Measurements from ENCODE around the gene EGFR.

EGFR gene

DNA sequence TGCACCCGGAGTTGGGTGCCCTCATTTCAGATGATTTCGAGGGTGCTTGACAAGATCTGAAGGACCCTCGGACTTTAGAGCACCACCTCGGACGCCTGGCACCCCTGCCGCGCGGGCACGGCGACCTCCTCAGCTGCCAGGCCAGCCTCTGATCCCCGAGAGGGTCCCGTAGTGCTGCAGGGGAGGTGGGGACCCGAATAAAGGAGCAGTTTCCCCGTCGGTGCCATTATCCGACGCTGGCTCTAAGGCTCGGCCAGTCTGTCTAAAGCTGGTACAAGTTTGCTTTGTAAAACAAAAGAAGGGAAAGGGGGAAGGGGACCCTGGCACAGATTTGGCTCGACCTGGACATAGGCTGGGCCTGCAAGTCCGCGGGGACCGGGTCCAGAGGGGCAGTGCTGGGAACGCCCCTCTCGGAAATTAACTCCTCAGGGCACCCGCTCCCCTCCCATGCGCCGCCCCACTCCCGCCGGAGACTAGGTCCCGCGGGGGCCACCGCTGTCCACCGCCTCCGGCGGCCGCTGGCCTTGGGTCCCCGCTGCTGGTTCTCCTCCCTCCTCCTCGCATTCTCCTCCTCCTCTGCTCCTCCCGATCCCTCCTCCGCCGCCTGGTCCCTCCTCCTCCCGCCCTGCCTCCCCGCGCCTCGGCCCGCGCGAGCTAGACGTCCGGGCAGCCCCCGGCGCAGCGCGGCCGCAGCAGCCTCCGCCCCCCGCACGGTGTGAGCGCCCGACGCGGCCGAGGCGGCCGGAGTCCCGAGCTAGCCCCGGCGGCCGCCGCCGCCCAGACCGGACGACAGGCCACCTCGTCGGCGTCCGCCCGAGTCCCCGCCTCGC, at the start of gene EGFR:
Gene EGFR, plus strand, starts transcription at position 657 of the 830 bp plus-strand sequence. CDS start 261 bp downstream, outside the sequence.
- no peak for DNase-seq

DNA sequence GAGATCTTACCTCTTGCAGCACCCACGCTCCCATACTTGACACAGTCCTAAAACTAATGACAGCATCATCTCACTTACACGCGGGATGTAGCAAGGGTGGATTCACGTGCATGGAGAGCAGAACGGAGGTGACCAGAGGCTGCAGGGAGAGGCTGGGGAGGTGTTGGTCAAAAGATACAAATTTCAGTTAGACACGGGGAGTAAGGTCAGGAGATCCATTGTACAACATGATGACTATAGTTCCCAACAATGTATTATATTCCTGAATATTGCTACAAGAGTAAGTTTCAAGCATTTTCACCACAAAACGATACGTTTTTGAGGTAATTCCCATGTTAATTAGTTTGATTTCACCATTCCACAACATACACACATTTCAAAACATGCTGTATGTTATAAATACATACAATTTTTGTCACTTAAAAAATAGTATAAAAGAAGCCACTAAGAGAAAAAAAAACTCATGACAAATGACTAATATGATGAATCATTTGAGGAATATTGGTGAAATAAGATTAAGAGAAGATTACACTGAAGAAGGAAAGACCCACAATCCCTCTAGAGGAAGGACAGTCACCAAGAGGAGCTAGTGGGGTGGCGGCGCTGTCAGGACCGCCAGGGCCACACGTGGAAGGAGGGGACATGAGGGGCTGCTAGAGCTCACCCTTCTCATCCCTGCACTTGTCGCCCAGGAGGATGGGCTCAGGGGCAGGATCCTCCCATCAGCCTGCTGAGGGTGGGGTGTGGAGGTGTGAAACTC, 49.4 kb upstream of the EGFR start:
- no peak for DNase-seq

DNA sequence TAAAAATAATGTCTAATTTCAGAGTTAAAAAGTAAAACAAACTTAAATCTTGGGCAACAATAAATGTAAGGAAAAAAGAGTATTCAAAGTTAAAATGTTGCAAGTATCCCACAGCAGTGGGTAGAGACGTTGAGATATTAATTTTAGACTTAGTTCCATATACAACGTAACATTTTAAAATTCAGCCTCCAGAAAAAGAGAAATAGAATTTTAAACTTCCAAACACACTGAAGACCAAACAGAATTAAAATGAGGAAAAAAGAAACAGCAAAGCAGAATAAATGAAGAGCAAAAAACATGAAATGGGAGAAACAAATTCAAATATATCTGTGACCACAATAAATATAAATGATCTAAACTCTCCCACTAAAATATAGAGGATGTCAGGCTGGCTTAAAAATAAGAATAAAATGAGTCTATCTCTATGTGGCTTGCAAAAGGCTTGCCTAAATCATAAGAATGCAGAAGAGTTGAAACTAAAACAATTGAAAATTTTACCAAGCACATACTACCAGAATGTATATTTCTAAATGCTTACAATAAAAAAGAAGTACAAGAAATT, 46.0 kb upstream of the EGFR start:
- no peak for DNase-seq

DNA sequence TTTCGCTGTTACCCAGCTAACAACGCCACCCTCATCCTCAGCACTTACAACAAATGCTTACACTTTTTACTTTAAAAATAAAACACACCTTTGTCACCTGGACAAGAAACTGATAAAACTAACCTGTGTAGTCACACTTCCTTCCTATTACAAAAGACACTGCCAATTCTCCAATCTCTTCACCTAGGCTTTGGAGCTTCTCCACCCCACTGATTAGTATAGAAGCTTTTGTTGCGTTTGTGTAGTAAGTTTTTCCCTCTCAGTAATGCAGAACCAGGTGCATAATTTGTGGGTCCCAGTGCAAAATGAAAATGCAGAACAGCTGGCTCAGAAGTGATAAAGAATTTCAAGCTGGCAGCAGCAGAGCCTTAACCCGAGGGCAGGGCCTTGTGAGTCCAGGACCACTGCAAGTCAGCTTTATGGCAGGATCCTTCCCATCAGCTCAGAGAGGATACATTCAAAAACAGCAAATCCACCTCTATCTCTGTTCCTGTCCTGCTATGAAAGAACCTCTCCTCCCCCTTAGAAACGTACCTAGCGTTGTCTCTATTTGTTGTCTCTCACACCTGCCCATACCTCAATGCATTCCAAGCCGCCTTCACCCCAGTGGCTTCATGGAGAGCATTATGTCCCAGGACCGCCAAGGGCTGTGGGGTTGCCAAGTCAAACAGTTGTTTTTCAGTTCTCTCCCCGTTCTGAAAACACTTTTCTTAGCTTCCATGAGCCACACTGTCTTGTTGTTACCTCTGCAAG, 40.3 kb upstream of the EGFR start:
- no peak for DNase-seq

DNA sequence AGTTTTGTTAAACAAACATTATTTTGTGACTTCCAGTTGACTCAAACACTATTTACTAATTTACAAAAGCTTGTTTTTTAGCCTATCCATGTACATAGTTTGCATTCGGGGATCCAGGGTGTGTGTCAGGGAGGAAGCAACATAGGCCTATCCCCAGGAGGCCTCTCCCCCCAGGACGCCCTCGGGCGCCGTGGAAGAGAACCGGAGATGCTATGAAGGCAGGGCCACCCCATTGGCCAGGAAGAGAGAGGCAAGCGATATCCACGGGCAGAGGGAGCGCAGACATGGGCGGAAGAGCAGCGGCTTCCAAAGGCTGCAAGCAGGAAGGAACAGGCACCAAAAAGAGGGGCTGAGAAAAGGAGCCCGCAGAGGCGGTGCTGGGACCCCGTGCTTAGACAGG, 38.3 kb upstream of the EGFR start:
- DNase-seq = no peak

DNA sequence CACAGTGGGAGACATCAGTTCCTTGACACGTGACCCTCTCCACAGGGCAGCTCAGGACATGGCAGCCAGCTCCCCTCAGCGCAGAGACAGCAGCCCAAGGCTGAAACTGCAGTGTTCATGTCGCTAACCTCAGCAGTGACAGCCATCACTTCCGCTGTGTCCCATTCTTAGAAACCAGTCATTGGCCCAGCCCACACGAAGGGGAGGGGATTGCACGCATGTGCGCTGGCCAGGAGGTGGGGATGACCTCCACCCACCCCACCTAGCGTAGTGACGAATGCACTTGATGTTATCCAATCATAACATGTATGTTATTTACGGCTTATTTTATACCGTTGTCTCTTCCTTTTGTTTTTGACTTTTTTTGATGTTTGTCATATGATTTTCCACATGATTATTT, 36.9 kb upstream of the EGFR start:
- DNase-seq = no peak

DNA sequence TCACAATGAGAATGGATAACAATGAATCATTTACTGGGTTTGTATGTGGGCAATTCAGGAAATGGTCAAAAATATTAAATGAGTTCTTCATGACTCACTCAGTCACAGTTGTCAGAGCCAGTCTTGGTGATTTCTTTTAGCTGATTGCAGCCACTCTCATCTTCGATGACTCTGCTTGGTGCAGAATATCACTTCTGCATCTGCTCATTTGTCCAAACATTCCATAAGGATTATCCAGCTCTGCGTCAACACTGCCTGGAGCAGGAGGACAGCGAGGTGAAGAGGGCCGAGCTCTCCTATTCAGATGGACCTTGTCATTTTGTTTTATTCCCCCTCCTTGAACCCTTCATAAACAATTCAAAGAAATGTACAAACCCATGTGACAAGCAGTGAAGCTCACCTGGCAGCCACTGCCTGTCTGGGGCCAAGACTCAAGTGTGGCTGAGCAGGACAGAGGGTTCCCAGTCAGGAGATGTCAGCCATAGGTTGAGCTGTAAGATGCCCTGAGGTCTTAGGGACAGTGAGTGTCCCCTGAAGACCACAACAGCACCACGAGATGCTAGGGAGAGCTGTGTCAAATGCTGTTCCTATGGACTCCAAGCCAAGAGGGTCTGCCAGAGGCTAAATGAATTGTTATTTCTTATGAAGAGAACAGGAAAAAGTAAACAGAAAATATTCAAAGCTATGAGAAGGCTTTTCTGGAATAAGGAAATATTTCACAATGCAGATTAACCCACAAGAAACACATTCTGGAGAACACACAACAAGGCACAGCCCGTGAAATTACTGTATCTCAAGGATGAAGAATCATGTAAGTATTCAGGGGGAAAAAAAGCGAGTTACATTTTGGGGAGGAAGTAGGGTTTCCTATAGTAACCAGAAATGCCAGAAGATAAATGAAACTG, 33.1 kb upstream of the EGFR start:
- no peak for DNase-seq

DNA sequence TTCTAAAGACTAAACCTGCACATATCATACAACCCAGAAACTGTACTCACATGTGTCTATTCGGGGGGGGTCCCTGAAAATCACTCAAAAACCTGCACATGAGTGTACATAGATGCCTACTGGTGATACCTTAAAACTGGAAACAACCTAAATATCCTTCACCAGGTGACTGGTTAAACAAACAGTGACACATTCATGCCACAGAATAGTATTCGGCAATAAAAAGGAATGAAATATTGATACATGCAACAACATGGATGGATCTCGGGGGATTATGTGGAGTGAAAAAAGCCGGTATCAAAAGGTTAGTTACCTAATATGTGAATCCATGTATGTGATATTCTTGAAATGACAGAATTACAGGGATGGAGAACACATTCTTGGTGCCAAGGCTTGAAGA, 32.1 kb upstream of the EGFR start:
- no peak for DNase-seq

DNA sequence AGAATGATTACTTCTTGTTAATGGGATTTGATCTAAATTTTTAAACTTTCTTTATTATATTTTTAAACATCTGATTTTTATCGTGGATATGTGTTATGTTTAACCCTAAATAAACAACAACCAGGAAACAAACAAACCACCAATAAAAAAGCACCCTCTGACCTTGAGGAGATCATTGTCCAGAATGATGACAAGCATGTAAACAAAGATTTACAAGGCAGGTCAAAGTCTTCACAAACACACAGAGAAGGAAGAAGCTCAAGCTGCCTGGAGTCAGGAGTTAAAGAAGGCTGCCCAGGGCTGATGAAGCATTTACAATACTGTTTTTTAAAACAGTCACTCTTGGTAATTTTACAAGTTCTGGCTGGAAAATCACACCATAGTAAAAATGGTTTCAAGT, 31.0 kb upstream of the EGFR start:
- no peak for DNase-seq

DNA sequence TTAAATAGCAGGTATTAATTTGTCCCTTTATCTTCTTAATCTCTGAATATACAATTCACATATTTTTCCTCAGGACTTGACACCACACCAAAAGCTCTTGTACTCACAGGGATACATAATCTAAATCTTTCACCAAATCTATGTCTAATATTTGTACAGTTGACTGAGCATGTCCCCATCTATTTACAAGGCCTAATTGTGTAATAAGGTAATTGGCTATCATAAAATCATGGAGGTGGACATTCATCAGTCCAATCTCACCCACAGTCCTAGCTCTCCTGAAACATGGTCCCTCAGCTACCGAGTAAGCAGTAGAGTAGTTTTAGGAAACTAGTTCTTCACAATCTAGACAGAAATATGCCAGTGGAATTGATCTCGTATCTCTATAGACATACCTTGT, 30.3 kb upstream of the EGFR start:
- DNase-seq = no peak

DNA sequence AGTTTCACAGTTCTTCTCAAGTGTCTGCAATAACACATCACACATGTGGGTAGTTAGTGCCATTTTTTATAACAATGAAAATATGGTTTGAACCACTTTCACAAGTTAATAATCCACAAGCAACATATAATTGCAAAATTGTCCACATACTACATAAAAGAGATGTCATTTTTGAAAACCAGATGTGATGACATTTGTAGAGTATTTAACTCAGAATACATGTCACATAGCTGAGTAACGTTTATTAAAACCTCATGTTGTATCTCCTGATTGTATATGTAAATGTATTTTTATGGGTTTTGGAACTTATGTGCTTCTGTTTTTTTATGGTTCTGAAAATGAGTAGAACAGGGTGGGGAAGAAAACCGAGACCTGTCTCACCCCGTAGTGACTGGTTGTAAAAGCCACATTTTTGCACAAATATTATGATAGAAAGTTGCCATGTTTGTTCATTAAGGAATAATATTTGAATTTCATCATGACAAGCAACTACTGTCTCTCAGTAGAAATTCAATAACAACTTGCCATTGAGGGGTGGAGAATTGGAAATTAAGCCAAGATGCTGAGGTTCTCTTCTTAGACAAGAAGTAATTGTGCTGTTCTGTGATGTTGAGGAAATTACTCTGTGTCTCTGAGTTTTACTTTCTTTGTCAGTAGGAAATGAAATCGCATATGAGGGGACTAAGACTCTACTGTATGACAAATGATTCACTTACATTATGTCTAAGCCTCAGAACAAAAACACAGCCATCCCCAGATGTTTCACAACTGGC, 29.2 kb upstream of the EGFR start:
- no peak for DNase-seq

DNA sequence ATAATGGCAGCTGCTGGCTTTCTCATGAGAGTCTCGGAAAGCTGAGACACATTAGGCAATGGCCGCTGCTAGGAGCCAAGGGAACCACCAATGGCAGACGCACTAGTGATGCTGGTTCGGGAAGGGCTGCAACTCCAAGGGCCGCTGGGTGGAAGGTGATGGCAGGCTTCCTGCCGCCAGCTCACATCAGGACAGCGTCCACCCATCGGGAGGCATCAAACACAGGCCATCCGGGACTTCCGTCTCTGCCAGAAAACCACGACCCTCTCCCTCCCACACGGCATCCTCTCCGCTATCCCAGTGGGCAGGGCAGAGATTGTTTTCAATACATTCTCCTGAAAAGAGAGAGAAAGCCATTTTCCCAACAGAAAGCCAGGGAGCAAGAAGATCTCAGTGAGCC, 27.5 kb upstream of the EGFR start:
- no peak for DNase-seq

DNA sequence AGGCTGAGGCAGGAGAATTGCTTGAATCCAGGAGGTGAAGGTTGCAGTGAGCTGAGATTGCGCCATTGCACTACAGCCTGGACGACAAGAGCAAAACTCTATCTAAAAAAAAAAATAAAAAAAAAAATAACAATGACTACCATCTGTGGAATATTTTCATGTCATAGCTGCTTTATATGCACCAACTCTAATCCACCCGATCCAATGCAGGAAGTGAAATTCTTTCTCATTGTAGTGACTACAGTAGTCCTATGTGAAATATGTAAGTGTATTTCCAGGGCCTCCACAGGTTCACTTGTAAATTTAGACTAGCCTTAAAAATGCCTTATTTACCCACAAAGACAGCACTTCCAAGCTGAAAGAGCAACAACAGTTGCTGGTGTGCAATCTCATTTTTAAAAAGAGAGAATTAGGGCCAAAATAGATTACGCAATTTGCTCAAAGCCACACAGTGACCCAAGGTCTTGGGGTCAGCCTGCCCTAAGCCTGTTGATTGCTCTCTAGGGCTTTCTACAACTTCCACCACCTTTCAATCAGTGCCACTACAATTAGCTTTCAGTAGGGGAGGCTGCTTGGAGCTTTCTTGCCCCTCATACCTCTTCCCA, 25.8 kb upstream of the EGFR start:
- no peak for DNase-seq

DNA sequence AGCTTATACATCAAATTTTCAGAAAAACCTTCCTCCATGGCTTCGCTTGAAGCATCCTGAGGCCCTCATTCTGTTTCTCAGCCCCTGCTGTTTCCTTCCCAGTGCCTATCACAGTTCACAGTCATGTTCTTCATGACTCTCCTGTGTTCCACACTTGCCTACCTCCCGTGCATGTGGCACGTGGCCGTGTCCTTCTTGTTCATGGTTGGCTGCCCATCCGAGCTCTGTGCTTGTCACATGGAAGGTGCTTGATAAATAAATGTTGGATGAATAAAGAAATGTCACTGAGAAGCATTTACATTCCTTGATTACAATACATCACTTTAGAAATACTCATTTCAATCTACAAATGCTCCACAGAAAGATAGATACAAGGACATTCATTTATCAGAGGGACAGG, 23.7 kb upstream of the EGFR start:
- no peak for DNase-seq

DNA sequence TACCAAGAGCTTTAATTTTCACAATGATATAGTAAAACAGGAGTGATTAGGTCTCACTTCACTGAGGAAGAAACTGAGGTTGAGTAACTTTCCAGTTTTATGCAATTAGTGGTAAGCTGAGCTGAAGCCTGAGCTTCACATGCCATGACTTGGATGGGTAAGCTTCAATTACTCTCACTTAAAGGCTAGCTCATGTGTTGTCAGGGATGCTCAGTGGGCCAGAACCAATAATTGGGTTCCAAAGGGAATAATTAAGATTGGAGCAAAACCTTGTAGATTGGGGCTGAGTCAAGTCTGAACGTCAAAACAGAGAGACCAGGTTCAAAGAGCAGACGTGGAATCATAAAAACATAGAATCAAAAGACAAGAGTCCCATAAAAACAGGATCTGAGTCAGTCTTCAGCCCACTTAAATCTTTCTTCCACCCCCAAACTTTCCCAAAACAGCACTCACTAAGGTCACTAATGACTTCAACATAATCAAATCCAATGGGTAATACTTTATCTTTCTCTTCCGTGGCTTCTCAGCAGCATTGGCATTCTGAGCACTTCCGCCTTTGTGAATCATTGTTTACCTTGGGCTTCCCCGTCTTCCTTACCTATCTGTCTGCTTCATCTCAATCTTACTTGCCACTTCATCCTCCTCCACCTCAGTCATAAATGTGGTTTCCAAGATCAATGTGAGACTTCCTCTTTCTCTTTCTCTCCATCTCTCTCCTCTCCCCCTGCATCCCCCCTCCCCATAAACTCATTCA, 23.0 kb upstream of the EGFR start:
- peak in 1 of 2 donors; percentile 14 for DNase-seq

DNA sequence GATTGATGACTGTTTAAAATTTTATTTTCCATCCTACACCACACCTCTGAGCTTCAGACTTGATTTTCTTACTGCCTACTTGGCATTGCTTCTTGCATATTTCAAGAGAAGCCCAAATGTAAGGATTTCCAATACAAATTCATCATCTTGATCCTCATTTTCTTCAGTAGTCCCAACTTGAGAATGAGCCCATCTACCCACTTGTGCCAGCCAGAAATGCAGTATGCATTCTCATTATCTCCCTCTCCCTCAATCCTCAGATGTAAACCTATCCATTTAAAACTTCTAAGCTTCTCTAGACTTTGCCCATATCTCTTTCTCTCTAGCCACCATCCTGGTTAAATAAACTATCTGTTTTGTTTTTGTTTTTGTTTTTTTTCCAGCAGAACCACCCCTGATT, 22.4 kb upstream of the EGFR start:
- no peak for DNase-seq

DNA sequence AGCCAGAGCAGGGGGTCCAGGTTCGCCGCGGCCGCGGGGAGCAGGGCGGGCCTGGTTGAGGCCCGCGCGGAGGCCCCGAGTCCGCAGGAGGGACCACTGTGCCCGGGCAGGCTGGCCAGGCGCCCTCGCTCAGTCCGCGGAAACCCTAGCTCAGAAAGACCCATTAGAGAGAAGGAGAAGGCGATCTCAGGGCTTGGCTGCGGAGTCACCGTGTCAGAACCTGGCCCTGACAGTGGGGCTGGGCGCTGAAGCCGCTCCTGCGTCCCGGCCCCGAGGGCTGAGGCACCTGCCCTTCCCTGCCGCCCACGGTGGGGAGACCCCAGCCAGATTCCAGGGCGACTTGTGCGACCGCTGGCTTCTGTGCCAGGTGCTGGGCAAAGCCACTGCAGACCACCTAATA, 14.2 kb upstream of the EGFR start:
- no peak for DNase-seq

DNA sequence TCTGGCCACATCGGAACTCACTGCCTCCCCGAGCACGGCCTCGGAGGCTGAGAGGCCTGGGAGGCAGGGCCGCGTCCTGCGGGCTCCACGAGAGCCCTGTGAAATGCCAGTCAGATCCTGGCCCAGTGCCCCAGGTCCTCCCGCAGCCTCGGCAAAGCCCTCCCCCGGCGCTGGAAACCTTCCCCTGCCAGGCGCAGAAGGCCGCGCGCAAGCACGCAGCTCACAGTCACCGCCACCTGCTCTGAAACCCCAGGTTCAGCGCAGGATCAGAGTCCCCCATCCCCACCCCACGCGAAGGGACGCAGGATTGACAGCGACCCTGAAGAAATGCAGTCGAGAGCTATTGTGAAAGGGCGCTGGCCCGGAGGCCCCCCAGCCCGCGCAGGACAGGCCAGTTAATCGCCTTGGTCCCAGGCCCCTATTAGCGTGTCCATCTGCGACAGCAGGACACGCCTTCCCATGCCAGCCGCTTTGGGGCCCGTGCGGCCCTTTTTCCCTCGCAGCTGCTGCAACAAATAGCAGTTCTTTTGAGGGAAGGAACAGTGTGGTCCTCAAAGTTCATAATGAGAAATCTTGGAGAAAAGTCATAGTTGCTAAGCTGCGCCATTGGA, 13.5 kb upstream of the EGFR start:
- DNase-seq = no peak

DNA sequence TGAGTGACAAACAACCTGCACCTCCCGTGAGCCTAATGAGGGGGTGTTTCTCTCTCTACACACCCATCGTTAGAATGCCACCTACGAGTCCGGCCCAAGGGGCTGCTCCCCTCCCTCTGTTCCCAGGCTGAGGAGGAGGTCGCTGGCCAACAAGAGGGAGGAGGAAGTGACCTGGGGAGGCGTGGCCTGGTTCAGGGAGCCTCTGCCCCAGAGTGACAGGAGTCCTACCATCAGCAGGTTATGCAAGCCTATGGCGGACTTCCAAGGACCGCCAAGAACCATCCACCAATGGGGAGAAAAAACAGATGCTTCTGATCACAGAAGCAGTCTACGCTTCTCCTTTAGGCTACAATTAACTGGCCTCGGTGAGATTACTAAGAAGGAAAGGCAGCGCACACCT, 12.3 kb upstream of the EGFR start:
- DNase-seq = no peak

DNA sequence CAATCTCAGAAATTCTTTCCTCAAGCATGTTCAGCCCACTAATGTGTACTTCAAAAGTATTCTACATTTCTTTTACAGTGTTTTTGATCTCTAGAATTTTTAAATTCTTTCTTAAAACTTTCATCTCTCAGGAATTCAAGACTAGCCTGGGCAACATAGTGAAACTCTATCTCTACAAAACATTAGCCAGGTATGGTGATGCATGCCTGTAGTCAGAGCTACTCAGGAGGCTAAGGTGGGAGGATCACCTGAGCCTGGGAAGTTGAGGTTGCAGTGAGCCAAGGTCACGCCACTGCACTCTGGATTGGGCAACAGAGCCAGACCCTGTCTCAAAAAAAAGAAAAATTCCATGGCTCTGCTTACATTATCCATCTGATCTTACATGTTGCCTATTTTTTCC, 5.0 kb upstream of the EGFR start:
- DNase-seq = no peak
